HUES6 (cell line): ENCODE measurements around the gene LAMA3.
"Not testable (repeated sequence)": the region's sequence is repeated elsewhere in the genome, so short reads cannot be mapped to it uniquely, and the experiment has no call there.

Experiments used
- H3K27ac ChIP-seq: 2 replicates; pipeline ENCODE4 v1.7.0; 2013; ENCODE audit warnings: low read depth, mild to moderate bottlenecking, low read length, inconsistent platforms
- H3K27me3 ChIP-seq: 2 replicates; pipeline ENCODE4 v1.6.1; 2013; ENCODE audit warnings: low read length; ENCODE audit not compliant: control insufficient read depth, insufficient read depth
- H3K36me3 ChIP-seq: 2 replicates; pipeline ENCODE4 v1.6.1; 2013; ENCODE audit warnings: low read length; ENCODE audit not compliant: control insufficient read depth, insufficient read depth
- H3K4me1 ChIP-seq: 2 replicates; pipeline ENCODE4 v1.6.1; 2013; ENCODE audit warnings: low read length; ENCODE audit not compliant: control insufficient read depth, insufficient read depth
- H3K4me3 ChIP-seq: 2 replicates; pipeline ENCODE4 v1.5.1; 2013; ENCODE audit warnings: low read depth, low read length
- H3K9ac ChIP-seq: one replicate; pipeline ENCODE4 v1.6.1; 2013; ENCODE audit warnings: mild to moderate bottlenecking, low read length
- H3K9me3 ChIP-seq: 2 replicates; pipeline ENCODE4 v1.6.1; 2013; ENCODE audit warnings: low read depth, low read length; ENCODE audit not compliant: control insufficient read depth, insufficient read depth

The LAMA3 gene

GRCh38 chr18:23733265-23733664 is 44.0 kb downstream of the LAMA3 start:
- not testable (repeated sequence) for H3K36me3 ChIP-seq, H3K4me3 ChIP-seq, H3K9me3 ChIP-seq, H3K9ac ChIP-seq, H3K4me1 ChIP-seq, H3K27ac ChIP-seq, H3K27me3 ChIP-seq

GRCh38 chr18:23733895-23734294 is 44.6 kb downstream of the LAMA3 start:
- H3K4me3 ChIP-seq: no peak overlapping the region
- no peak overlapping the region for H3K9ac ChIP-seq
- no peaks in the 10 kb centered on the region for H3K27me3 ChIP-seq
- H3K4me1 ChIP-seq: 0 out of 2 replicates have a peak, but pooled peaks cover 7% of the 10 kb centered on the region
- no peak overlapping the region for H3K27ac ChIP-seq
- H3K36me3 ChIP-seq: no peaks in the 10 kb centered on the region
- no peaks in the 10 kb centered on the region for H3K9me3 ChIP-seq

- no peak overlapping the region for H3K9ac ChIP-seq
Observed at GRCh38 chr18:23735021-23735464, 45.8 kb downstream of the LAMA3 start.

GRCh38 chr18:23737578-23737977 is 48.3 kb downstream of the LAMA3 start:
- no peak overlapping the region for H3K27ac ChIP-seq
- H3K9me3 ChIP-seq: no peaks in the 10 kb centered on the region
- no peaks in the 10 kb centered on the region for H3K27me3 ChIP-seq
- no peak overlapping the region for H3K9ac ChIP-seq
- no peaks in the 10 kb centered on the region for H3K36me3 ChIP-seq
- H3K4me3 ChIP-seq: no peak overlapping the region
- H3K4me1 ChIP-seq: 0 out of 2 replicates have a peak, but pooled peaks cover 7% of the 10 kb centered on the region

More at GRCh38 chr18:23735021-23735464, 45.8 kb downstream of the LAMA3 start:
- Histone ChIP-seq H3K4me3 (no peak overlapping the region), H3K36me3 (no peaks in the 10 kb centered on the region), H3K27ac (no peak overlapping the region), H3K4me1 (0 out of 2 replicates have a peak, but pooled peaks cover 7% of the 10 kb centered on the region), H3K9me3 (no peaks in the 10 kb centered on the region), H3K27me3 (no peaks in the 10 kb centered on the region)

GRCh38 chr18:23738151-23738550 is 48.9 kb downstream of the LAMA3 start:
- 0 out of 2 replicates have a peak, but pooled peaks cover 7% of the 10 kb centered on the region for H3K4me1 ChIP-seq
- H3K9me3 ChIP-seq: no peaks in the 10 kb centered on the region
- no peaks in the 10 kb centered on the region for H3K36me3 ChIP-seq
- no peak overlapping the region for H3K4me3 ChIP-seq
- no peak overlapping the region for H3K9ac ChIP-seq
- H3K27ac ChIP-seq: no peak overlapping the region
- no peaks in the 10 kb centered on the region for H3K27me3 ChIP-seq

GRCh38 chr18:23738575-23738974 is 49.3 kb downstream of the LAMA3 start:
- H3K4me1 ChIP-seq: 0 out of 2 replicates have a peak, but pooled peaks cover 7% of the 10 kb centered on the region
- H3K4me3 ChIP-seq: no peak overlapping the region
- no peak overlapping the region for H3K27ac ChIP-seq
- no peaks in the 10 kb centered on the region for H3K9me3 ChIP-seq
- no peaks in the 10 kb centered on the region for H3K27me3 ChIP-seq
- H3K36me3 ChIP-seq: no peaks in the 10 kb centered on the region
- no peak overlapping the region for H3K9ac ChIP-seq

GRCh38 chr18:23740105-23740830 is 51.0 kb downstream of the LAMA3 start:
- H3K27me3 ChIP-seq: no peaks in the 10 kb centered on the region
- H3K27ac ChIP-seq: no peak overlapping the region
- 0 out of 2 replicates have a peak, but pooled peaks cover 7% of the 10 kb centered on the region for H3K4me1 ChIP-seq
- H3K4me3 ChIP-seq: no peak overlapping the region
- H3K9ac ChIP-seq: no peak overlapping the region
- H3K36me3 ChIP-seq: no peaks in the 10 kb centered on the region
- H3K9me3 ChIP-seq: no peaks in the 10 kb centered on the region

- H3K4me1 ChIP-seq, H3K4me3 ChIP-seq, H3K9ac ChIP-seq, H3K27me3 ChIP-seq, H3K36me3 ChIP-seq, H3K27ac ChIP-seq, H3K9me3 ChIP-seq: not testable (repeated sequence)
Observed at GRCh38 chr18:23741967-23742366, 52.7 kb downstream of the LAMA3 start.

GRCh38 chr18:23743733-23744333 is 54.6 kb downstream of the LAMA3 start:
- Histone ChIP-seq H3K27ac (no peak overlapping the region), H3K4me3 (no peak overlapping the region), H3K27me3 (no peaks in the 10 kb centered on the region), H3K9ac (no peak overlapping the region), H3K9me3 (no peaks in the 10 kb centered on the region), H3K4me1 (no peaks in the 10 kb centered on the region), H3K36me3 (no peaks in the 10 kb centered on the region)

- Histone ChIP-seq H3K9ac (no peak overlapping the region), H3K4me3 (no peak overlapping the region), H3K27me3 (no peaks in the 10 kb centered on the region), H3K9me3 (no peaks in the 10 kb centered on the region), H3K36me3 (no peaks in the 10 kb centered on the region), H3K27ac (no peak overlapping the region), H3K4me1 (no peaks in the 10 kb centered on the region)
Observed at GRCh38 chr18:23745366-23745765, 56.1 kb downstream of the LAMA3 start.

- no peaks in the 10 kb centered on the region for H3K36me3 ChIP-seq
- H3K9ac ChIP-seq: no peak overlapping the region
- H3K27ac ChIP-seq: no peak overlapping the region
- H3K9me3 ChIP-seq: no peaks in the 10 kb centered on the region
- no peak overlapping the region for H3K4me3 ChIP-seq
- H3K4me1 ChIP-seq: no peaks in the 10 kb centered on the region
- H3K27me3 ChIP-seq: no peaks in the 10 kb centered on the region
Observed at GRCh38 chr18:23746851-23747250, 57.6 kb downstream of the LAMA3 start.
